HG02763 (cell line): ENCODE data around the gene MMAB.
"Not testable (repeated sequence)": the region's sequence is repeated elsewhere in the genome, so short reads cannot be mapped to it uniquely, and the experiment has no call there.

Source experiments
- ATAC-seq: cut with Tn5 transposase; IDR thresholded peaks from one replicate; pipeline ENCODE4 v1.9.1; 2021; ENCODE audit warnings: mild to moderate bottlenecking, moderate library complexity; ENCODE audit not compliant: unreplicated experiment

Gene MMAB

GRCh38 chr12:109604132-109604585 is 30.9 kb upstream of the MMAB start:
- no peak for ATAC-seq

- not testable (repeated sequence) for ATAC-seq
Measured at GRCh38 chr12:109602132-109602531, 28.8 kb upstream of the MMAB start.

GRCh38 chr12:109601557-109601956 is 28.3 kb upstream of the MMAB start:
- no peak for ATAC-seq

GRCh38 chr12:109600995-109601394 is 27.7 kb upstream of the MMAB start:
- ATAC-seq: no peak

GRCh38 chr12:109600481-109600880 is 27.2 kb upstream of the MMAB start:
- ATAC-seq: no peak

GRCh38 chr12:109599087-109599486 is 25.8 kb upstream of the MMAB start:
- ATAC-seq: no peak

- no peak for ATAC-seq
Measured at GRCh38 chr12:109598428-109598854, 25.1 kb upstream of the MMAB start.

- ATAC-seq: no peak
Measured at GRCh38 chr12:109597795-109598427, 24.6 kb upstream of the MMAB start.

GRCh38 chr12:109597414-109597794 is 24.1 kb upstream of the MMAB start:
- ATAC-seq: no peak

- no peak for ATAC-seq
Measured at GRCh38 chr12:109596418-109597244, 23.3 kb upstream of the MMAB start.

GRCh38 chr12:109595321-109595902 is 22.1 kb upstream of the MMAB start:
- ATAC-seq: no peak

- no peak for ATAC-seq
Measured at GRCh38 chr12:109594556-109595317, 21.4 kb upstream of the MMAB start.

- ATAC-seq: no peak
Measured at GRCh38 chr12:109592905-109593272, 19.6 kb upstream of the MMAB start.

GRCh38 chr12:109592195-109592904 is 19.0 kb upstream of the MMAB start:
- no peak for ATAC-seq

GRCh38 chr12:109591041-109591440 is 17.7 kb upstream of the MMAB start:
- ATAC-seq: no peak

GRCh38 chr12:109590566-109590965 is 17.3 kb upstream of the MMAB start:
- ATAC-seq: no peak

GRCh38 chr12:109589691-109590245 is 16.5 kb upstream of the MMAB start:
- no peak for ATAC-seq

GRCh38 chr12:109589240-109589590 is 15.9 kb upstream of the MMAB start:
- ATAC-seq: no peak

GRCh38 chr12:109588461-109589239 is 15.3 kb upstream of the MMAB start:
- ATAC-seq: no peak

GRCh38 chr12:109587921-109588320 is 14.6 kb upstream of the MMAB start:
- ATAC-seq: no peak
